Peyer's patch (tissue), 4 donors: ENCODE results near the gene ATP1B1. TPM values are rescaled to one million over a fixed set of nuclear protein-coding genes. Genes with fewer than 3 reads are reported as not detected.

Experiments used
- DNase-seq, 3 donors: peaks; one replicate each; pipeline ENCODE4 v3.0.0-alpha.2; 2017 to 2019
- H3K27ac ChIP-seq, 4 donors: fragments of 200-600 bp; sonication (generic); one replicate each; pipeline ENCODE4 v1.5.1; 2016 to 2019
- H3K27me3 ChIP-seq, 2 donors: fragments of 200-600 bp; sonication (generic); one replicate each; pipeline ENCODE4 v1.5.1; 2019
- H3K36me3 ChIP-seq, 3 donors: fragments of 200-600 bp; sonication (generic); one replicate each; pipeline ENCODE4 v1.5.1; 2016 to 2019
- H3K4me1 ChIP-seq, 4 donors: fragments of 200-600 bp; sonication (generic); one replicate each; pipeline ENCODE4 v1.5.1; 2016 to 2019
- H3K4me3 ChIP-seq, 4 donors: fragments of 200-600 bp; sonication (generic); 1 replicate in 3 of 4; 2 replicates in 1 of 4; pipeline ENCODE4 v1.5.1; 2016 to 2019; ENCODE audit warnings: mild to moderate bottlenecking in 1 of 4
- H3K9me3 ChIP-seq, 4 donors: fragments of 200-600 bp; sonication (generic); one replicate each; pipeline ENCODE4 v1.5.1; 2016 to 2019; ENCODE audit warnings: mild to moderate bottlenecking in 1 of 4
- CTCF ChIP-seq, 6 experiments: fragments of 450-650 bp in 4 of 6; fragments of 200-600 bp in 2 of 6; sonication (generic) in 1 of 6; IDR thresholded peaks; one replicate each; pipeline ENCODE4 v1.5.1; 2017 to 2019; ENCODE audit warnings: antibody characterized with exemption in 6 of 6, mild to moderate bottlenecking in 3 of 6, moderate library complexity in 1 of 6
- POLR2A ChIP-seq, 2 donors: fragments of 450-650 bp; IDR thresholded peaks; one replicate each; pipeline ENCODE4 v1.5.1; 2017; ENCODE audit warnings: antibody characterized with exemption in 2 of 2, mild to moderate bottlenecking in 2 of 2, moderate library complexity in 2 of 2
- total RNA-seq, 4 donors: library from RNA; depleted of rRNA; stranded (reverse); fragments of >200 nt; gene quantifications; one replicate each; pipeline ENCODE4 v1.1.0, GENCODE V29; 2016

Gene ATP1B1
- total RNA-seq, 4 donors from 2014 or later: 70.1 to 659 (median 499) TPM

- Histone ChIP-seq H3K27me3 (no peaks in the 10 kb centered on the region), H3K9me3 (no peaks in the 10 kb centered on the region), H3K4me1 (peaks cover 0 to 10% (median 0%) of the 10 kb centered on the region in 4 donors), H3K4me3 (no peak overlapping the region), H3K36me3 (peaks cover 0 to 29% (median 3%) of the 10 kb centered on the region in 3 donors), H3K27ac (peak overlapping the region in 1 of 4 donors; percentile 28)
- DNase-seq: no peak
- TF ChIP-seq CTCF (IDR thresholded peaks at IDR 0.05) (peak in 3 of 6 experiments; percentile 11 to 48 (median 43)), POLR2A (IDR thresholded peaks at IDR 0.05) (no peak)
Measured at GRCh38 chr1:169133801-169134502, 27.5 kb downstream of the ATP1B1 start.

GRCh38 chr1:169137357-169137756 lies 30.9 kb downstream of the ATP1B1 start:
- no peak for DNase-seq
- no peak overlapping the region for H3K27ac ChIP-seq
- no peaks in the 10 kb centered on the region for H3K27me3 ChIP-seq
- TF ChIP-seq POLR2A (IDR thresholded peaks at IDR 0.05): no peak
- no peak for TF ChIP-seq CTCF (IDR thresholded peaks at IDR 0.05)
- H3K9me3 ChIP-seq: no peaks in the 10 kb centered on the region
- H3K4me3 ChIP-seq: no peak overlapping the region
- H3K36me3 ChIP-seq: peaks cover 0 to 3% (median 0%) of the 10 kb centered on the region in 3 donors
- H3K4me1 ChIP-seq: no peaks in the 10 kb centered on the region

- Histone ChIP-seq H3K27ac (no peak overlapping the region), H3K9me3 (no peaks in the 10 kb centered on the region), H3K4me3 (no peak overlapping the region), H3K27me3 (no peaks in the 10 kb centered on the region), H3K36me3 (no peaks in the 10 kb centered on the region), H3K4me1 (no peaks in the 10 kb centered on the region)
- peak in 2 of 6 experiments; percentile 3 to 7 for TF ChIP-seq CTCF (IDR thresholded peaks at IDR 0.05)
- no peak for TF ChIP-seq POLR2A (IDR thresholded peaks at IDR 0.05)
- DNase-seq: no peak
Measured at GRCh38 chr1:169138866-169139670, 32.6 kb downstream of the ATP1B1 start.

GRCh38 chr1:169141356-169141755 lies 34.9 kb downstream of the ATP1B1 start:
- no peaks in the 10 kb centered on the region for H3K27me3 ChIP-seq
- no peak overlapping the region for H3K27ac ChIP-seq
- no peaks in the 10 kb centered on the region for H3K9me3 ChIP-seq
- no peak for TF ChIP-seq POLR2A (IDR thresholded peaks at IDR 0.05)
- no peak overlapping the region for H3K4me3 ChIP-seq
- DNase-seq: no peak
- no peaks in the 10 kb centered on the region for H3K36me3 ChIP-seq
- no peaks in the 10 kb centered on the region for H3K4me1 ChIP-seq

- H3K27me3 ChIP-seq: no peaks in the 10 kb centered on the region
Measured at GRCh38 chr1:169142129-169142528, 35.6 kb downstream of the ATP1B1 start.

More at GRCh38 chr1:169142129-169142528, 35.6 kb downstream of the ATP1B1 start:
- Histone ChIP-seq H3K4me3 (no peak overlapping the region), H3K27ac (no peak overlapping the region), H3K36me3 (no peaks in the 10 kb centered on the region), H3K4me1 (no peaks in the 10 kb centered on the region), H3K9me3 (no peaks in the 10 kb centered on the region)
- no peak for DNase-seq
- no peak for TF ChIP-seq POLR2A (IDR thresholded peaks at IDR 0.05)
- TF ChIP-seq CTCF (IDR thresholded peaks at IDR 0.05): no peak
